Thyroid gland (tissue), 4 donors: ENCODE results near the gene FBXO5. TPM values are rescaled to one million over a fixed set of nuclear protein-coding genes. Genes with fewer than 3 reads are reported as not detected.

Source experiments
- DNase-seq, 2 donors: peaks; one replicate each; pipeline ENCODE4 v3.0.0-alpha.2; 2019
- H3K27ac ChIP-seq, 3 donors: fragments of 200-600 bp; sonication (generic); 1 replicate in 2 of 3; 2 replicates in 1 of 3; pipeline ENCODE4 v1.5.1; 2016 to 2019; ENCODE audit warnings: mild to moderate bottlenecking in 1 of 3, moderate library complexity in 1 of 3
- H3K27me3 ChIP-seq: fragments of 200-600 bp; sonication (generic); one replicate; pipeline ENCODE4 v1.5.1; 2019
- H3K36me3 ChIP-seq, 2 donors: fragments of 200-600 bp; sonication (generic); one replicate each; pipeline ENCODE4 v1.5.1; 2016 to 2019
- H3K4me1 ChIP-seq, 2 donors: fragments of 200-600 bp; sonication (generic); one replicate each; pipeline ENCODE4 v1.5.1; 2017 to 2019
- H3K4me3 ChIP-seq, 3 donors: fragments of 200-600 bp; sonication (generic); replicated peaks in 1 of 3; 1 replicate in 2 of 3; 2 replicates in 1 of 3; pipeline ENCODE4 v1.5.1; 2016; ENCODE audit warnings: mild to moderate bottlenecking in 1 of 3
- H3K9me3 ChIP-seq: fragments of 200-600 bp; sonication (generic); one replicate; pipeline ENCODE4 v1.5.1; 2017
- CTCF ChIP-seq, 6 experiments: fragments of 200-600 bp in 3 of 6; fragments of 450-650 bp in 3 of 6; sonication (generic) in 3 of 6; IDR thresholded peaks; one replicate each; pipeline ENCODE4 v1.5.1; 2016 to 2019; ENCODE audit warnings: antibody characterized with exemption in 6 of 6, mild to moderate bottlenecking in 2 of 6, inconsistent platforms in 1 of 6, moderate library complexity in 1 of 6
- POLR2A ChIP-seq, 2 donors: fragments of 450-650 bp; IDR thresholded peaks; one replicate each; pipeline ENCODE4 v1.6.1; 2017; ENCODE audit warnings: antibody characterized with exemption in 2 of 2, mild to moderate bottlenecking in 2 of 2, moderate library complexity in 1 of 2
- WGBS, 2 donors: methylation state at CpG; one replicate each; pipeline ENCODE4 v1.1.5; 2017; 5-methylcytosine and 5-hydroxymethylcytosine counted together
- intact Hi-C: fragments of 100-400 bp; cut with DNase I; formaldehyde crosslinking; loops from one replicate; pipeline ENCODE4 v1.15.1; 2023
- total RNA-seq, 4 donors: library from RNA; depleted of rRNA; stranded (reverse); fragments of >200 nt; gene quantifications; one replicate each; pipeline ENCODE4 v1.2.3, GENCODE V29; 2016

Gene FBXO5
- total RNA-seq, 4 donors from 2014 or later: 5.6 to 7.4 (median 6.2) TPM

- Histone ChIP-seq H3K4me3 (no peak overlapping the region), H3K9me3 (no peaks in the 10 kb centered on the region), H3K27ac (no peak overlapping the region), H3K27me3 (no peaks in the 10 kb centered on the region), H3K36me3 (no peaks in the 10 kb centered on the region), H3K4me1 (no peaks in the 10 kb centered on the region)
- WGBS, 2 donors: 94% methylated on average over 4 of the region's 4 CpGs
- TF ChIP-seq CTCF (IDR thresholded peaks at IDR 0.05): no peak
- TF ChIP-seq POLR2A (IDR thresholded peaks at IDR 0.05): no peak
- intact Hi-C loops: no loop called here
- DNase-seq: no peak
Measured at GRCh38 chr6:153015094-153015640, 32.3 kb upstream of the FBXO5 start.

GRCh38 chr6:153013438-153013837 is 30.6 kb upstream of the FBXO5 start:
- Histone ChIP-seq H3K4me1 (no peaks in the 10 kb centered on the region), H3K9me3 (no peaks in the 10 kb centered on the region), H3K4me3 (no peak overlapping the region), H3K27ac (no peak overlapping the region), H3K36me3 (no peaks in the 10 kb centered on the region), H3K27me3 (no peaks in the 10 kb centered on the region)
- TF ChIP-seq CTCF (IDR thresholded peaks at IDR 0.05) (no peak), POLR2A (IDR thresholded peaks at IDR 0.05) (no peak)
- DNase-seq: no peak
- WGBS, 2 donors: 69 to 70% methylated on average over 2 of the region's 2 CpGs
- intact Hi-C loops: no loop called here

- no peak for TF ChIP-seq POLR2A (IDR thresholded peaks at IDR 0.05)
- TF ChIP-seq CTCF (IDR thresholded peaks at IDR 0.05): no peak
- Histone ChIP-seq H3K4me1 (no peaks in the 10 kb centered on the region), H3K4me3 (no peak overlapping the region), H3K9me3 (no peaks in the 10 kb centered on the region), H3K27ac (no peak overlapping the region), H3K27me3 (no peaks in the 10 kb centered on the region), H3K36me3 (no peaks in the 10 kb centered on the region)
- intact Hi-C loops: no loop called here
- DNase-seq: no peak
- WGBS, 2 donors: 91 to 92% methylated on average over 6 of the region's 6 CpGs
Measured at GRCh38 chr6:153012856-153013255, 30.0 kb upstream of the FBXO5 start.

- Histone ChIP-seq H3K27me3 (no peaks in the 10 kb centered on the region), H3K27ac (peak overlapping the region; percentile 71 to 81 (median 72)), H3K9me3 (no peaks in the 10 kb centered on the region), H3K4me1 (peaks cover 11 to 12% of the 10 kb centered on the region in 2 donors), H3K4me3 (peak overlapping the region; percentile 59 to 88 (median 61)), H3K36me3 (no peaks in the 10 kb centered on the region)
- WGBS, 2 donors: 3 to 4% methylated on average over 6 of the region's 6 CpGs
- peak in 1 of 2 donors; percentile 2 for DNase-seq
- intact Hi-C loops: no loop called here
- TF ChIP-seq CTCF (IDR thresholded peaks at IDR 0.05) (no peak), POLR2A (IDR thresholded peaks at IDR 0.05) (no peak)
Measured at GRCh38 chr6:153003366-153003690, 20.5 kb upstream of the FBXO5 start.

- Histone ChIP-seq H3K4me1 (peaks cover 11 to 12% of the 10 kb centered on the region in 2 donors), H3K27me3 (no peaks in the 10 kb centered on the region), H3K9me3 (no peaks in the 10 kb centered on the region), H3K36me3 (no peaks in the 10 kb centered on the region), H3K4me3 (peak within 1 kb of the TSS; percentile 59 to 88 (median 61)), H3K27ac (peak within 1 kb of the TSS; percentile 71 to 81 (median 72))
- intact Hi-C loops: no loop called here
- TF ChIP-seq POLR2A (IDR thresholded peaks at IDR 0.05) (peak in 1 of 2 donors; percentile 73), CTCF (IDR thresholded peaks at IDR 0.05) (peak in 1 of 6 experiments; percentile 1)
- DNase-seq: peak; percentile 95
- 0 to 1% methylated on average over 31 to 38 of the region's 52 CpGs for WGBS, 2 donors
Measured at GRCh38 chr6:153002613-153003365, 19.9 kb upstream of the FBXO5 start, which contains the start of gene MTRF1L. TSS of gene MTRF1L (minus strand) at chr6:153002709. CDS start at chr6:153002685, 24 bp downstream.
